Natural killer cell treated with Interleukin-12 subunit alpha and Interleukin-12 subunit beta and Interleukin-15 and Interleukin-18, amount 100 ng/mL, for 72 hours (primary cell): ENCODE results near the gene RBM20. TPM values are rescaled to one million over a fixed set of nuclear protein-coding genes. Genes with fewer than 3 reads are reported as not detected.
A peak's percentile ranks its signal among the peaks of the same experiment; 100 is the strongest.

Experiments
- ATAC-seq, 2 donors: fragments of 150-1000 bp; cut with Tn5 transposase in 1 of 2; sonication (Bioruptor Pico), chemical (Tn5 transposase) in 1 of 2; 2 replicates each; pipeline ENCODE4 v1.10.0; 2021
- DNase-seq: peaks from one replicate; pipeline ENCODE4 v3.0.0; 2022; ENCODE audit warnings: low spot score
- H3K27ac Mint-ChIP-seq, 2 donors: 1 replicate in 1 of 2; 2 replicates in 1 of 2; pipeline ENCODE4 v1.8.0; 2022; ENCODE audit warnings: mixed read lengths in 2 of 2, mild to moderate bottlenecking in 1 of 2, moderate library complexity in 1 of 2
- H3K27me3 Mint-ChIP-seq, 2 donors: 1 replicate in 1 of 2; 2 replicates in 1 of 2; pipeline ENCODE4 v1.8.0; 2022; ENCODE audit warnings: mixed read lengths in 2 of 2
- H3K36me3 Mint-ChIP-seq: one replicate; pipeline ENCODE4 v1.8.0; 2022; ENCODE audit warnings: mixed read lengths
- H3K4me1 Mint-ChIP-seq, 2 donors: 1 replicate in 1 of 2; 2 replicates in 1 of 2; pipeline ENCODE4 v1.8.0; 2022; ENCODE audit warnings: low read depth in 2 of 2, mixed read lengths in 2 of 2, mild to moderate bottlenecking in 1 of 2
- H3K4me3 Mint-ChIP-seq: one replicate; pipeline ENCODE4 v1.8.0; 2022; ENCODE audit warnings: mixed read lengths
- H3K9me3 Mint-ChIP-seq: 2 replicates; pipeline ENCODE4 v1.8.0; 2022; ENCODE audit warnings: mixed read lengths
- total RNA-seq, 2 donors: library from RNA; stranded (reverse); gene quantifications; one replicate each; pipeline ENCODE4 v1.2.3, GENCODE V29; 2022

The RBM20 gene
- total RNA-seq, 2 donors from 2014 or later: not detected

- Mint-ChIP-seq H3K4me1 (peaks cover 39 to 53% of the 10 kb centered on the region in 2 donors), H3K4me3 (no peak overlapping the region), H3K27ac (peak overlapping the region in 1 of 2 donors; percentile 35), H3K27me3 (peaks cover 0 to 15% of the 10 kb centered on the region in 2 donors), H3K9me3 (no peaks in the 10 kb centered on the region), H3K36me3 (no peaks in the 10 kb centered on the region)
- no peak for DNase-seq
- no peak for ATAC-seq
Measured at GRCh38 chr10:110845192-110845755, 201.1 kb downstream of the RBM20 start.

GRCh38 chr10:110845756-110846620, 201.9 kb downstream of the RBM20 start:
- Mint-ChIP-seq H3K36me3 (no peaks in the 10 kb centered on the region), H3K4me1 (peaks cover 45 to 60% of the 10 kb centered on the region in 2 donors)

GRCh38 chr10:110847374-110847773, 203.2 kb downstream of the RBM20 start:
- ATAC-seq (no peak), DNase-seq (no peak)
- Mint-ChIP-seq H3K9me3 (no peaks in the 10 kb centered on the region), H3K36me3 (no peaks in the 10 kb centered on the region), H3K27me3 (peaks cover 0 to 22% of the 10 kb centered on the region in 2 donors), H3K4me3 (no peak overlapping the region), H3K27ac (peak overlapping the region; percentile 28 to 39), H3K4me1 (peaks cover 50 to 64% of the 10 kb centered on the region in 2 donors)

More at GRCh38 chr10:110845756-110846620, 201.9 kb downstream of the RBM20 start:
- no peaks in the 10 kb centered on the region for H3K9me3 Mint-ChIP-seq
- peaks cover 0 to 18% of the 10 kb centered on the region in 2 donors for H3K27me3 Mint-ChIP-seq
- peak overlapping the region in 1 of 2 donors; percentile 23 for H3K27ac Mint-ChIP-seq
- no peak for ATAC-seq
- DNase-seq: no peak
- H3K4me3 Mint-ChIP-seq: no peak overlapping the region

GRCh38 chr10:110848106-110848505, 204.0 kb downstream of the RBM20 start:
- Mint-ChIP-seq H3K27me3 (peaks cover 0 to 20% of the 10 kb centered on the region in 2 donors), H3K9me3 (no peaks in the 10 kb centered on the region), H3K27ac (no peak overlapping the region), H3K36me3 (no peaks in the 10 kb centered on the region), H3K4me1 (peaks cover 48 to 64% of the 10 kb centered on the region in 2 donors), H3K4me3 (no peak overlapping the region)
- ATAC-seq (no peak), DNase-seq (no peak)

GRCh38 chr10:110850099-110850498, 206.0 kb downstream of the RBM20 start:
- peaks cover 0 to 16% of the 10 kb centered on the region in 2 donors for H3K27me3 Mint-ChIP-seq
- ATAC-seq: peak; percentile 90 to 93

GRCh38 chr10:110851020-110851612, 207.0 kb downstream of the RBM20 start:
- H3K4me1 Mint-ChIP-seq: peaks cover 44 to 63% of the 10 kb centered on the region in 2 donors
- DNase-seq (no peak), ATAC-seq (no peak)
- peaks cover 0 to 16% of the 10 kb centered on the region in 2 donors for H3K27me3 Mint-ChIP-seq
- peak overlapping the region; percentile 49 to 75 for H3K27ac Mint-ChIP-seq
- H3K4me3 Mint-ChIP-seq: peak overlapping the region; percentile 70
- H3K36me3 Mint-ChIP-seq: no peaks in the 10 kb centered on the region
- H3K9me3 Mint-ChIP-seq: no peaks in the 10 kb centered on the region

More at GRCh38 chr10:110850099-110850498, 206.0 kb downstream of the RBM20 start:
- Mint-ChIP-seq H3K36me3 (no peaks in the 10 kb centered on the region), H3K9me3 (no peaks in the 10 kb centered on the region), H3K4me3 (peak overlapping the region; percentile 70), H3K27ac (peak overlapping the region; percentile 47 to 83), H3K4me1 (peaks cover 44 to 71% of the 10 kb centered on the region in 2 donors)
- DNase-seq: no peak

- Mint-ChIP-seq H3K27me3 (peaks cover 0 to 16% of the 10 kb centered on the region in 2 donors), H3K4me3 (peak overlapping the region; percentile 12), H3K9me3 (no peaks in the 10 kb centered on the region), H3K36me3 (no peaks in the 10 kb centered on the region), H3K27ac (peak overlapping the region; percentile 44 to 79), H3K4me1 (peaks cover 40 to 59% of the 10 kb centered on the region in 2 donors)
- DNase-seq (no peak), ATAC-seq (no peak)
Measured at GRCh38 chr10:110852255-110852896, 208.2 kb downstream of the RBM20 start.

- Mint-ChIP-seq H3K4me3 (no peak overlapping the region), H3K27me3 (peaks cover 0 to 16% of the 10 kb centered on the region in 2 donors), H3K36me3 (no peaks in the 10 kb centered on the region), H3K4me1 (peaks cover 45 to 64% of the 10 kb centered on the region in 2 donors), H3K9me3 (no peaks in the 10 kb centered on the region), H3K27ac (peak overlapping the region; percentile 44 to 79)
- ATAC-seq (no peak), DNase-seq (no peak)
Measured at GRCh38 chr10:110852947-110853346, 208.8 kb downstream of the RBM20 start.

GRCh38 chr10:110853921-110854605, 209.9 kb downstream of the RBM20 start:
- Mint-ChIP-seq H3K4me3 (no peak overlapping the region), H3K27ac (peak overlapping the region in 1 of 2 donors; percentile 0)

GRCh38 chr10:110857265-110858171, 213.4 kb downstream of the RBM20 start:
- ATAC-seq (peak; percentile 4 to 44), DNase-seq (no peak)
- Mint-ChIP-seq H3K27ac (peak overlapping the region; percentile 24 to 93), H3K36me3 (no peaks in the 10 kb centered on the region), H3K9me3 (no peaks in the 10 kb centered on the region), H3K4me1 (peaks cover 39 to 59% of the 10 kb centered on the region in 2 donors), H3K27me3 (peaks cover 0 to 4% of the 10 kb centered on the region in 2 donors), H3K4me3 (peak overlapping the region; percentile 0)

More at GRCh38 chr10:110853921-110854605, 209.9 kb downstream of the RBM20 start:
- Mint-ChIP-seq H3K27me3 (peaks cover 0 to 16% of the 10 kb centered on the region in 2 donors), H3K4me1 (peaks cover 45 to 66% of the 10 kb centered on the region in 2 donors), H3K9me3 (no peaks in the 10 kb centered on the region), H3K36me3 (no peaks in the 10 kb centered on the region)
- no peak for ATAC-seq
- DNase-seq: no peak

- H3K27me3 Mint-ChIP-seq: no peaks in the 10 kb centered on the region
- H3K4me3 Mint-ChIP-seq: peak overlapping the region; percentile 0
- ATAC-seq (no peak), DNase-seq (no peak)
- peak overlapping the region in 1 of 2 donors; percentile 93 for H3K27ac Mint-ChIP-seq
- H3K9me3 Mint-ChIP-seq: no peaks in the 10 kb centered on the region
- H3K36me3 Mint-ChIP-seq: no peaks in the 10 kb centered on the region
- H3K4me1 Mint-ChIP-seq: peaks cover 41 to 54% of the 10 kb centered on the region in 2 donors
Measured at GRCh38 chr10:110858297-110858934, 214.3 kb downstream of the RBM20 start.
